Stimulated activated CD4-positive, alpha-beta T cell treated with anti-CD3 and anti-CD28 coated beads, Interleukin-2, amount 100 ng/mL, for 4 hours (primary cell): Measurements from ENCODE around the gene SPATS1.
"Not testable (repeated sequence)": the region's sequence is repeated elsewhere in the genome, so short reads cannot be mapped to it uniquely, and the experiment has no call there.

ENCODE experiments used
- DNase-seq: peaks from one replicate; pipeline ENCODE4 v3.0.0-alpha.2; 2020; ENCODE audit warnings: low read depth

SPATS1 gene

DNA sequence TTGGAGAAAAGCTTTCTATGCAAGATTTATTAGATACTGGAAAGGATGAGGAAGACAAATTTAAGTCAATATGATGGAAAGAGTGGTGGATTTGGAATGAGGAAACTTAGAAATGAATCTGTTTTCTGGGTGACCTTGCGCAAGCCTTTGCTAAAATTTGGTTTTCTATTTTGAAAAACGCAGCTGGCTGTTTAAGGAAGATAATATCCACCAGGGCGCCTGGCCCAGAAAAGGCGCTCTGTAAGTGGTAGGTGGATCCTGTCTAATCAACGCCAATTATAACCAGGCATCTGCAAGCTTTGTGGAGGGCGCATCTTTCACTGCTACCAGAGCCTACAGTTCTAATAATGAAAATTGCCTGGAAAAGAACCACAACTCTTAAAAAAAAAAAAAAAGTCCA lies 398 bp upstream of the SPATS1 start:
- DNase-seq = no peak

DNA sequence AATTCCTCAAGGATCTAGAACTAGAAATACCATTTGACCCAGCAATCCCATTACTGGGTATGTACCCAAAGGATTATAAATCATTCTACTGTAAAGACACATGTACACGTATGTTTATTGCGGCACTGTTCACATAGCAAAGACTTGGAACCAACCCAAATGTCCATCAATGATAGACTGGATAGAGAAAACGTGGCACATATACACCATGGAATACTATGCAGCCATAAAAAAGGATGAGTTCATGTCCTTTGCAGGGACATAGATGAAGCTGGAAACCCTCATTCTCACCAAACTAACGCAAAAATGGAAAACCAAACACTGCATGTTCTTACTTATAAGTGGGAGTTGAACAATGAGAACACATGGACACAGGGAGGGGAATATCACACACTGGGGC lies 4.4 kb downstream of the SPATS1 start:
- DNase-seq = not testable (repeated sequence)

DNA sequence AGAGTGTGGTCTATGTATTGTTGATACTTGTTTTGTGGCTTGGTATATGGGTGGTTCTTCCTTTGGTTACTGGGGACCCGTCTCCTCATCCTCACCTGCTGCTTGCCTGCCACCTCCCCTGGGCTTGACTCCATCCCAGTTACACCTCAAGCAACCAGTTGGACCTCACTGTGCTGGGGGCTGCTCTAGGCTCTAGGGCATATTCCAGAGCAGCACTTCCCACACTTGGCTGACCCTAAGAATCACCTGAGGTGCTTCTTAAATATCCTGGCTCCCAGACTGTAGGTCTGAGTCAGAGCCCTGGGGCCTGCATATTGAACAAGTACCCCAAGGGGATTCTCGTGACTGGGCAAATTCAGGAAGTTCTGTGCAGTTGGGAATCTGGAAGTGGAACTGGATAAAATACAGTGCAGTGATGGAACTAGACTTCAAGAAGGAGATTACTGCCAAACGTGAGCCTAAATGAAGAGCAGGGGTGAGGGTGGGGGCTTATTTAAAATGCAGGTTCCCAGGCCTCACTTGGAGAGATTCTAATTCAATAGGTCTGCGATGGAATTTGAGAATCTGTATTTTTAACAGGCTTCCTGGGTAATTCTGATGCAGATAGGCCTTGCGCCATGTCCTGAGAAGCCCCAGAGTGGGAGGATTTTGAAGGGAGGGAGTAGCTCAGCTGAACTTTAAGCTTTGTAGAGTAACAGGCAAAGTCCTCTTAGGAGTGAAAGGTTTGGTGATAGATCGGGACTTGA lies 7.6 kb downstream of the SPATS1 start:
- no peak for DNase-seq

DNA sequence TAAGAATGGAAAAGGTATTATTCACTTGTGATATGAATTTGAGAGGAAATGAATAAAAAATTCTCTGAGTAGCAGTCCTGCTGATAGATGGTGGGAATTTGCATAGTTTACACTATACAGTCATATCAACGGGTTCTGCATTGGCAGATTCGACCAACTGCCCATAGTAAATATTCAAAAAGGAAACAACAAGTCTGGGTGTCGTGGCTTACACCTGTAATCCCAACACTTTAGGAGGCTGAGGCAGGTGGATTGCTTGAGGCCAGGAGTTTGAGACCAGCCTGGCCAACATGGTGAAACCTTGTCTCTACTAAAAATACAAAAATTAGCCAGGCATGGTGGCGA lies 8.2 kb downstream of the SPATS1 start:
- not testable (repeated sequence) for DNase-seq

DNA sequence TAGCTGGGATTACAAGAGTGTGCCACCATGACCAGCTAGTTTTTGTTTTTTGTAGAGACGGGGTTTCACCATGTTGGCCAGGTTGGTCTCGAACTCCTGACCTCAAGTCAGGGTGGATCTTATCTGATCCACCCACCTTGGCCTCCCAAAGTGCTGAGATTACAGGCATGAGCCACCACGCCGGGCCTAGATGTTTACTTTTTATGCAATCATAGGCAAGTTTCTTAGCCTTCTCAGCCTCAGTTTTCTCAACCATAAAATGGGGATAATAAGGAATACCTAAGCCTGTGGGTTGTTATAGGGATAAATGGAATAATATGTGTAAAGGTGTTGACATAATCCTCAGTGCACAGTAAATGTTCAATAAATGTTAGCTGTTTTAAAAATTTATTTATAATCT lies 9.8 kb downstream of the SPATS1 start:
- no peak for DNase-seq

DNA sequence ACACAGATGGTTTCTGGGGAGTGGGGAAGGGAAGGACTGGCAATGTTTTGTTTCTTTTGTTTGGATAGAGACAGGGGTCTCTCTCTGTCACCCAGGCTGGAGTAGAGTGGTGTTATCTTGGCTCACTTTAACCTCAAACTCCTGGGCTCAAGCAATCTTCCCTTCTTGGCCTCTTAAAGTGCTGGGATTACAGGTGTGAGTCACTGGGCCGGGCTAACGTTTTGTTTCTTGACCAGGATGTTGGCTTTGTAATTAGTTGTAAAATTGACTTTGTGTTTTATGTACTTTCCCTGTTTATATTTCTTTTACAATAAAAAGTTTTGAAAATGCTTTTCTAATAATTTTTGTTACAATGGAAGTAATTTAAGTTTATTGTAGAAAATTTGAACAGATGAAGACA lies 10.9 kb downstream of the SPATS1 start:
- no peak for DNase-seq

DNA sequence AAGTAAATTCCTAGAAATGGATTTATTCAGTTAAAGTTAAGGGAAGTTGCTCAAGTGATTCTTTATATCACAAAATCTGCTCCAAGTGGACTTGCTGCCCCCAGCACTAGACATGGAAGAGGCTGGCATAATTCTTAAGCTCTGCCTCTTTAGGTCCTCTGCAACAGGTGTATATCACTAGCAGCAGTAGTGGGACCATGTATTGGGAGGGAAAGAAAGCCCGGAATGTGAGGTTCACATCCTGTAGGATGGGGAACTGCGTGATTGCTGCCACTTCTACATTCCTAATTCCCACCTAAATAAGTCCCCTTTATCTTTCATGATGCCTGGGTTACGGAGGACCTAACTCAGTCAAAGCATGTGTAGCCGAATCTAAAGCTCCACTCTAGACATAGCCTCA lies 13.2 kb downstream of the SPATS1 start:
- DNase-seq = no peak

DNA sequence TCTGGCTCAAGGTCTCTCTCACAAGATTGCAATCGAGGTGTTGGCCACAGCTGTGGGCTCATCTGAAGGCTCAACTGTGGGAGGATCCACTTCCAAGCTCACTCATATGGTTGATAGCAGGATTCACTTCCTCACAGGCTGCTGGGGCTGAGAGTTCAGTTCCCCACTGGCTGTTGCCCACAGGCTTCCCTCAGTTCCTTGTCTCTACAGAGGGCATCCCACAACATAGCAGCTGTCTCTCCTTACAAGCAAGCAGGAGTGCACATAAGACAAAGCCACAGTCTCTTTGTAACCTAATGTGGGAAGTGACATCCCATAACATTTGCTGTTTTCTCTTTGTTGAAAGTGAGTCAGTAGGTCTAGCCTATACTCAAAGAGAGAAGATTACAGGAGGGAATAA lies 14.0 kb downstream of the SPATS1 start:
- no peak for DNase-seq

DNA sequence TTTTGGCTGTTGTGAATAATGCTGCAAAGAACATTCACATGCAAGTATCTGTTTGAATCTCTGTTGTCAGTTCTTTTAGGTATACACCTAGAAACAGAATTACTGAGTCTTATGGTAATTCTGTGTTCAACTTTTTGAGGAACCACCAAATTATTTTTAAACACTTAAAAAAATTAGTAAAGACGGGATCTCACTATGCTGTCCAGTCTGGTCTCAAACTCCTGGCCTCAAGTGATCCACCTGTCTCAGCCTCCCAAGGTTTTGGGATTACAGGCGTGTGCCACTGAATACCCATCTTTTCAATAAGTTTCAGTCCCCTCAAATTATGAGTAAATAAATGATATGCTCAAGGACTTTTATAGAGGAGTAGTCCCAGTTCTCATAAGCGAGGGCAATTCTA lies 17.5 kb downstream of the SPATS1 start:
- no peak for DNase-seq

DNA sequence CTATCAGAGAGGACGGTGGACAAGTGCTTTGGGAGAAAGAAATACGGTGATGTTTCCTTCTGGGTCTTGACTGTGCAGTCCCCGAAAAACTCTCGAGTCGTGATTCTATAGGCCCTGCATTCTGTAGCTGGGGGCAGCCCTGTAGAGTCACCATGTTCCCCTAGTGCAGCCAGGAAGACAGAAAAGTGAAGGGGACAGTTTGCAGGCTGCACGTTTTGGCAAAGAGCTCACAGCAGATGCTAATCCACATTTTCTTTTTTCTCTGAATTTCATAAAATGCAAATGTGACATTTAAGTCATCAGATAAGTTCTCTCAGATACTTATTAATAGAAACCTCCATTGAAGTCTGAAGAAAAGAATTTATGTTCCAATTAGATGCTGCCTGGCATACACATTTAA lies 19.5 kb downstream of the SPATS1 start:
- no peak for DNase-seq

DNA sequence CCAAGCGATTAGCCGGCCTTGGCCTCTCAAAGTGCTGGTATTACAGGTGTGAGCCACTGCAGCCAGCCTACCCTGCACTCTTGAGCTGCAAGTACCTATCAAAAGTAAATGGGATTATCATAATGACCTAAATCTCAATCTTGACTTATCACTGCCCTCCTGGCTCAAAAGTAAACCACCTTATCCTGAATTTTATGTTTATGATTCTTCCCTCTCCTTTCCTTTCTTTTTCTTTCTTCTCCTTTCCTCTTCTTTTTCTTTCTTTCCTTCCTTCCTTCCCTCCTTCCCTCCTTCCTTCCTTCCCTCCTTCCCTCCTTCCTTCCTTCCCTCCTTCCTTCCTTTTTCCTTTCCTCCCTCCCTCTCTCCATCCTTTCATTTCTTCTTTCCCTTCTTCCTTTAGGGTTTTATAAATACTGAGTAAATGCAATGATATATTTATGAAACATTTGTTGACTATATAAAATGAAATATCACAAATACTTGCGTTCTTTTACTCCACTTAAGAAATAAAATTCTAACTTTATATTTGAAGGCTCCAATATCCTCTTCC lies 21.0 kb downstream of the SPATS1 start:
- no peak for DNase-seq

DNA sequence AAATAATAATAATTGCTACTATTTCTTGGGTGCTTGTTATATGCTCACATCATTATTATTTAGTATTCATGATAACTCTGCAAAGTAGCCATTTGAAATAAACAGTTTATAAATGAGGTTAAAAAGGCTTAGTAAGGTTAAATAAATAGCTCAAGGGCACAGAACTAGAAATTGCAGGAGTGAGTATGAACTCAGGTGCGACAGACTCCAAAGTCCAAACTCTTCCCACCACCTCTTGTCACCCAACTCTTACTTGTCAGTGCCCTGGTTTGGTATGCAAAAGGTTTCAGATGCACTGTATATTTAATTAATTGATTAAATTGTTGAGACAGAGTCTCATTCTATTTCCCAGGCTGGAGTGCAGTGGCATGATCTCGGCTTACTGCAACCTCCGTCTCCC lies 24.3 kb downstream of the SPATS1 start:
- no peak for DNase-seq

DNA sequence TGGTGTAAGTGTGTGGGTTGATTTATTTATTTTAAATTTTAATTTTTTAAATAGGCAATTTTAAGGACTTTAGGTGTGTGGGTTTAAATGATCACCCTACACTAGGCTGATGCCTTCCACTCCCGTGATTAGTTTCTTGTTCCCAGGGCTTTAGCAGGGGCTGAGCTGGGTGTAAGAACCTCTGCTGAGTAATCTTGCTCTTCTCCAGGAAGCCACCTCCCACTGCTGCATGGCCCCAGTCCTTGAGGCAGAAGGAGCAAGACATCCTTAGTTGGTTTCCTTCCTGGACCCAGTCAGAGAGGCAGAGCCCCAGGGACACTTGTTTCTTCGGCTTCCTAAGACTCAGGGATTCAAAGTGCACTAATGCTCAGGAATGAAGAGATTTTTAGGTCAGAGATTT lies 25.2 kb downstream of the SPATS1 start:
- no peak for DNase-seq

DNA sequence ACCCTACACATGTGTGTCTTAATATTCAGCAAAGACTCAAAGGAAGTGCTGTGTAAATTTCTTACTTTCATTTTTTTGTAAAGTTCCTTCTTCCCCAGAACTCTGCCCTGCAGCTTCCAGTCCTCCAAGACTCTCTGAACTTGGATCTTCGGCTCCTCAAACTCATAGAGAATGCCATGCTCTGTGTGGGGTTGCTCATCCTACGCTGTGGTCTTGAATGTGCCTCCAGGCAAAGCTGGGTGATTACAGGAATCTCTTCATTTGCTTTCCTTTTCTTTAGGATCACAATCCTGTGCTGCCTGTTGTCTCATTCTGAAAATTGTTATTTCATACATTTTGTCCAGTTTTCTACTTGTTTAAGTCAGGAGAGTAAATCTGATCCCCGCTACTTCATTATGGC lies 30.6 kb downstream of the SPATS1 start:
- DNase-seq = no peak

DNA sequence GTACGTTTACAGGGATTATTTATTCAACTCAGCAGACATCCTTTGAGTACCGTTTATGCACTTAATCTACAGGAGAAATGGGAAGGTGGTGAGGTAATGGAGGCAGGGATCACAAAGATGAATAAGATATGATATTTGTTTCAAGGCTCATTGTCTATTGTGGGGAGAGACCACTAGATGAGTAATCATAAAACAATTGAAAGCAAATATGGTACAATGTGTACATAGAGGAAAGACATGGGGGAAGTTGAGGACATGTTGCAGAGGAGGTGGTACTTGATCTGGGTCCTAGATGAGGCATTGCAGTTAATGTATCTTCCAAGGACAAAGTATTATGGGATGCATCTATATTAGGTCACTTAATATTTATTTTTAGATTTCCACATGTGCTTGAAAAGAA lies 31.3 kb downstream of the SPATS1 start:
- no peak for DNase-seq

DNA sequence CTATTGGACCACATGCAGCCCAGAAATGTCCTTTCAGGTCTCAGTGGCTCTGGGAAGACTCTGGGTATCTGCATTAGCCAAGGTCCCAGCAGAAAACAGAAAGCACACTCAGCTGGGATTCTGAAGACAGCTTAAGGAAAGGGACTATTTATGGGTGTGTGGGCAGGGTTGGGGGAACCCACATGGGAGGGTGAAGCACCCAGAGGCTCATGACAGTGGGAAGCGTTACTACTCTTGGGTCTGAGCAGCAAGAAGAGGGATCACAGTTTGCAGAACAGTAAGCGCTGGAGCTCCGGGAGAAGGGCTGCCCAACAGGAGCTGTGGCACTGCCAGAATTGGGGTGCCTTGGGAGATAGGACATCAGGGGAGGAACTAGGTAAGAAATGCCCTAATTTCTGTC lies 32.6 kb downstream of the SPATS1 start:
- DNase-seq = no peak

DNA sequence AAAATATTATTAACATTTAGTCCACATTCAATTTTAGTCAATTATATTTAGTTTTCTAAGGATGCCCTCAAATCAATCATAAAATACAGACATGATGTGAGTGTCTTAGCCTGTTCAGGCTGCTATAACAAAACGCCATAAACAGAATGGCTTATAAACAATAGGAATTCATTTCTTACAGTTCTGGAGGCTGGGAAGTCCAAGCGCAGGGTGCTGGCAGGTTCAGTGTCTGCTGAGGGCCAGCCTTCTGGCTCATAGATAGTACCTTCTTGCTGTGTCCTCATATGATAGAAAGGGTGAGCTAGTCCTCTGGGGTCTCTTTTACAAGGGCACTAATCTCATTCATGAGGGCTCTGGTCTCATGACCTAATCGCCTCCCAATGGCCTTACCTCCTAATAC lies 35.0 kb downstream of the SPATS1 start:
- no peak for DNase-seq

DNA sequence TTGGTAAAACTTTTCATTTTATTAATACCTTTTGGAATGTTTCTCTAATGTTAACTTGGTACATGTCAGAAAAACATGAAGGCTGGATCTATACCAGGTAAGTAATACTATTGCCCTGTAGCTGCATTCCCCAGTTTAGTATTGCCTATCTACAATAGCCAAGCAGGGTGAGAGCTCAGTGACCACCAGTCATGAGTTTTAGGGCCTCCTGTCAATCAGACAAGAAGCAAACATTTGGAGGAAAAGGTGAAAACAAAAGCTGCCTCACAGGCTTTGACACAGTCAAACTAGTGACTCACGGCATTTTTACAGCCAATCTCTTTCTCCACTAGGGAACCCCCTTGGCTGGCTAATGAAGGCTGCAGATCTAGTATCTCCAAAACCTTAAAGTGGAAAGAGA lies 35.5 kb downstream of the SPATS1 start:
- DNase-seq = no peak

DNA sequence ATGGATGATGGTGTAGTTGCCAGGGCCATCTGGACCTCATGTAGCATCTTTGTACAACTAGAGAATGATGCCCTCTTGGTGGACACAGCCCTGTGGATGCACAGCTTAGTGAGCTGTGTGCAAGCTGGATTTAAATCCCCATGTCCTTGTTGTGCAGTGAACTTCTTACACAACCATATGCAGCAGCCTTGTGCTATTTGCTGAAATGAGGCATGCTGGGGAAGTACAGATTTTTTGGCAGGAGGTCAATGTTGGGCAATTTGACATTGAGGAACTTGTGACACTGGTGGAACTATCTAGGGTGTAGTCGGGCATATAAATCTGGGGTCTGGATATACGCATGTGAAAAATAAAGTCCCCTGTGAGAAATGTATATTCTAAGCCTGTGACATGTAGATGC lies 39.3 kb downstream of the SPATS1 start:
- DNase-seq = no peak

DNA sequence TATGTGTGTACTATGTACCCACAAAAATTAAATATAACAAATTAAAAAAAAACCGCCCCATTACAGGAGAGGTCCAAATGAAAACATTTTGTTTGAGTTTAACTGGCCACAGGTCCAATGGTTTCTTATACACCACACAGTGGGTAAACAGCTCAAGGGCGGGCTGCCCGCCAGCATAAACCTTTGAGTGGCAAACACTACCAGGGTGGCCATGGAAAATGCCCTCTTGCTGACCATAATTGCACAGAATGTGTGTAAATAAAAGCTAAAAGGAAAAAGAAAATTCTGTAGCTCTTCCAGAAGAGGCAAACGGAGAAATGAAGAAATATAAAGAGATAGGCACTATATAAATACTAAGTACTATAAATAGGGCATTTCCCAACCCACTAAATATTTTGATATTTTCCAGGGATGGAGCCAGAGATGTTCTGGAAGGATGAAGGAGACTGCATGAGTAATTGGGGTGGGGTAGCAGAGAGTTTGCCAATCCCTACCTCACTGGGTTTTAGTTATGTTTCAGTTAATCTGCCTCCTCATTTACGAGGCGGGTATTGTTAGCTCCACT lies 44.0 kb downstream of the SPATS1 start:
- no peak for DNase-seq

DNA sequence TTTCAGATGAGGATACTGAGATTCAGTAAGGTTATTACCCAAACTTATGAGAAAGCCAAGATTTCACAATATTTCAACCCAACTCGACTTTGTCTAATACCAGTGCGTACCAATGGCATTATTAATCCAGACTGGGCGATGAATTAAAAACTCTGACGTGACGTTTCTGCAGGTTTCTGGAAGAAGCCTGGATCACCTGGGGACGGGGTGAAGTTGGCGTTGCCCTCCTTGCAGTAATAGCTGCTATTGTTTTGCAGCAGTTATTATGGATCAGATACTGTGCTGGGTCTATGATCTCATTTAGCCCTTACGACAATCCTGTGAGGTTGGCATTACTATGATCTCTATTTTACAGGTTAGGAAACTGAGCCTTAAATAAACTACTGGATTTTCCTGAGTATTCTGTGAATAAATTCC lies 44.5 kb downstream of the SPATS1 start:
- DNase-seq = no peak

DNA sequence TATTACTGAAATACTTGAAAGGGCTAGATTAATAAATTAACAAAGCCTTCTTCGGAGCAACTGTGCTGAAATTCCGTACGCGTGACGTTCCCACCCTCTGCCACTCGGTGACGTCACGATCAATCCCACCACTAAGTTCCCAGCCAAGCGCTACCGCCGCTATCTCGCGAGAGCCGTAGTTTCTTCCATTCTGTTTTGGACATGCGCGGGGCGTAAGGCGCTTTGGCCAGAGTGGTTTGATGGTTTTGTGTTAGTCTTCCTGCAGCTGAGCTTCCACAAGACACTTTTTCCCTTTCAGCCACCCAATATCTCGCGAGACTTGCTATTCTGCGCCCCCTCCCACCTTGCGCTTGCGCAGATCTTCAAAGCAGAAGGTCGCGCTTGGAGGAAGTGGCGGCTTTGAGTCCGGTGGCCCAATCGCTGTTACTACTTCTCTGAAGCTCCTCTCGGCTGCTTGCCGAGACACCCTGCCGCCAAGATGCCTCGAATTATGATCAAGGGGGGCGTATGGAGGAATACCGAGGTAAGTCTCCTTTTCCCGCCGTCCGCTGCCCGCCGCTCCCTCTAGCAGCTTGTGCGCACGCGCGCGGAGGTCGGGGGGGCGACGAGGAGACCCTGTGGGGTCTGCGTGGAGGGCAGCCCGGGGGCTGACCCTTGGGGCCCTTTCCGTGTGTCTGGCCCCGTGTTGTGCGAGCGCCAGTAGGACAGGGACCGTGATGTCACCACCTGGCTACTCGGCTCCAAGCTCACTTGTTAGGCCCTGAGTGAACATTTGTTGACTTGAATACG lies 45.1 kb downstream of the SPATS1 start, which contains the start of gene CDC5L:
CDC5L (plus strand) TSS at position 361 of the 789 bp plus-strand sequence; CDS start at position 479, 118 bp downstream.
- DNase-seq = peak; percentile 86

DNA sequence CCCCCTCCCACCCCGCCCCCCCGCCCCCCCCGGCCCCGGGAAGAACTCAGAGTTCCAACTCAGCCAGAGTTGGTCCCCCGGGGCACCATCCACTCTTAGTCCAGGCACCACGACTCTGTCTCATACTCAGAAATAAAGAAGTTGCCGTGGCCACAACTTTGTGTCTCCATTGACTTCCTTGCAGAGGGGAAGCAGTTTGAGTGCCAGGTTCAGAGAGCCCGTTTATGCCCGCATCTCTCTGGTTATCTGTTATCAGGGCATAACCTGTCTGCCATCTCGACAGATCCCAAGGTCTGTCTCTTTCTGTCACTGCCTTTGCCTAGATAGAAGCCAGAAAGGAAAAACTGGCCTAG lies 45.7 kb downstream of the SPATS1 start:
- no peak for DNase-seq
